Measurements from ENCODE around the gene SULT2A1. TPM values are rescaled to one million over a fixed set of nuclear protein-coding genes. Genes with fewer than 3 reads are reported as not detected.

Gene SULT2A1
- total and polyA plus RNA-seq, 2 of the 8 experiments (the other 6 are each of a cell fraction or from before 2014, with no cell fraction given), result not detected

DNA sequence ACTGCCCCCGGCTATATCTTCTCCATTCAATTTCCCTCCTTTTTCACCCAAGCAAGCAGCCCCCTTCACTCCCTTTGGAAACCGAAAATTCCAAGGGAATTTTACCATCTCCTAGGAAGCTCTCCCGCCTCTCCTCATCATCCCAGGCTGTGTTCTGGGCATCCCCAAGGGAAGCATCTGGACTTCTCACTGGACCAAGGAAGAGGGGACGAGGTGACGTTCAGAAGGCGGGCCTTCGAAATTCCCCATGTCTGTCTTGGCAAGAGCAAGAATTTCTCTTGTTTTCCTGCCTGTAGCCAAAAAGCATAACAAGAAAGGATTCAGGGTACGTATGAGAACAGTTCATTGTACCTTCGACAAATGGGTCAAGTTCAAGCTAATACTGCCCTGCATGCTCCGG is 20.9 kb downstream of the SULT2A1 start:
- ChIA-PET POLR2A (ENCODE audit: partially characterized antibody) (interaction anchor here (0.6 to 4.6 kb wide), 3 partner anchors 16 to 99 kb away, joined by 3 to 31 read pairs (median 3); no protein-coding TSS in a partner anchor), CTCF (ENCODE audit: partially characterized antibody) (interaction anchor here (0.6 to 7.3 kb wide), 12 partner anchors 8 to 483 kb away, joined by 3 to 83 read pairs (median 10); no protein-coding TSS in a partner anchor)
- Histone ChIP-seq H2BK20ac (ENCODE audit: low read length) (no peak overlapping the region), H3K27me3 (replicated peaks in 1 of 4; ENCODE audit: control insufficient read depth in 3 of 4, extremely low read depth in 1 of 4, insufficient read depth in 3 of 4, low read length in 3 of 4) (no peaks in the 10 kb centered on the region), H2BK5ac (ENCODE audit: low read depth, low read length) (no peak overlapping the region), H3K23ac (ENCODE audit: insufficient read length) (no peak overlapping the region), H3K4me3 (ENCODE audit: extremely low read depth in 1 of 4, insufficient read depth in 2 of 4, low read depth in 3 of 4, low read length in 4 of 4) (no peak overlapping the region), H2BK12ac (ENCODE audit: low read depth, low read length) (0 out of 2 replicates have a peak overlapping the region, but pooled peaks have one; percentile 9), H3K27ac (ENCODE audit: low read depth, low read length) (no peak overlapping the region), H3K4me2 (ENCODE audit: insufficient read depth in 1 of 2, low read depth in 2 of 2, low read length in 2 of 2) (no peak overlapping the region), H2BK120ac (replicated peaks; ENCODE audit: low read depth, low read length) (no peak overlapping the region), H3K79me1 (ENCODE audit: low read depth, low read length) (no peaks in the 10 kb centered on the region), H3K56ac (replicated peaks; ENCODE audit: insufficient read length, low read depth, low read length) (no peak overlapping the region), H4K5ac (ENCODE audit: insufficient read length, low read depth, low read length) (no peak overlapping the region), H2BK15ac (ENCODE audit: low read length) (no peak overlapping the region), H3K79me2 (ENCODE audit: control insufficient read depth in 1 of 2, insufficient read depth in 2 of 2, low read length in 2 of 2) (no peaks in the 10 kb centered on the region), H3K4me1 (replicated peaks in 1 of 4; ENCODE audit: control insufficient read depth in 3 of 4, insufficient read depth in 4 of 4, low read length in 3 of 4) (peaks cover 0 to 5% (median 2%) of the 10 kb centered on the region in 4 experiments; a peak in 2 of 7 replicates), H2AFZ (ENCODE audit: low read length) (peak overlapping the region; percentile 64; the same call in 1 of the 2 replicates), H2AK5ac (ENCODE audit: low read depth, low read length) (no peak overlapping the region), H4K8ac (ENCODE audit: extremely low read depth, insufficient read depth, low read length) (no peak overlapping the region), H4K91ac (replicated peaks; ENCODE audit: insufficient read length, low read length) (no peak overlapping the region), H3K4ac (replicated peaks; ENCODE audit: insufficient read length, low read depth, low read length) (no peak overlapping the region), H3K14ac (ENCODE audit: insufficient read length) (no peak overlapping the region), H3K18ac (ENCODE audit: extremely low read depth, low read length) (no peak overlapping the region; the same call in 1 of the 2 replicates), H3K23me2 (ENCODE audit: low read depth, low read length) (no peaks in the 10 kb centered on the region), H3K9me3 (ENCODE audit: insufficient read depth in 2 of 2, low read depth in 1 of 2, low read length in 1 of 2) (no peaks in the 10 kb centered on the region), H3K36me3 (ENCODE audit: control insufficient read depth in 2 of 4, insufficient read depth in 4 of 4, low read length in 3 of 4) (no peaks in the 10 kb centered on the region), H3K9ac (replicated peaks in 1 of 4; ENCODE audit: extremely low read depth in 1 of 4, low read depth in 3 of 4, low read length in 3 of 4) (no peak overlapping the region), H4K20me1 (replicated peaks in 1 of 2; ENCODE audit: control insufficient read depth in 1 of 2, insufficient read depth in 2 of 2, low read length in 2 of 2) (no peaks in the 10 kb centered on the region)
- no peak for TF ChIP-seq KDM5A (IDR thresholded peaks at IDR 0.05; ENCODE audit: low read length)
- no peak for TF ChIP-seq RAD21 (IDR thresholded peaks at IDR 0.05 in 1 of 2, conservative IDR thresholded peaks at IDR 0.05 in 1 of 2; ENCODE audit: low read depth in 2 of 2, low read length in 2 of 2)
- TF ChIP-seq CHD1 (IDR thresholded peaks at IDR 0.05; ENCODE audit: low read depth, low read length), result no peak
- no peak for TF ChIP-seq SIN3A (conservative IDR thresholded peaks at IDR 0.05 in 1 of 2, IDR thresholded peaks at IDR 0.05 in 1 of 2; ENCODE audit: low read depth in 1 of 2, low read length in 2 of 2)
- TF ChIP-seq POLR2A (IDR thresholded peaks at IDR 0.05; ENCODE audit: control extremely low read depth in 1 of 2, low read depth in 2 of 2, low read length in 2 of 2), result no peak
- 63% methylated on average over 9 of the region's 10 CpGs; no CpG with 5 or more reads in 1 of the 2 experiments for WGBS, 2 experiments (ENCODE audit: extremely low coverage in 1 of 2, insufficient coverage in 1 of 2, insufficient read length in 1 of 2, insufficient replicate concordance in 2 of 2, low coverage in 1 of 2, low lambda C conversion rate in 2 of 2, missing lambda C conversion rate in 1 of 2)
- FAIRE-seq (no peak), DNase-seq (ENCODE audit: low read depth in 1 of 2, low spot score in 2 of 2) (no peak)
